Colon (tissue), 2 donors: ENCODE measurements around the gene CMKLR1.

Experiments
- FAIRE-seq: peaks from 2 replicates; lab custom pipeline; 2012; peaks lifted over from hg19 to GRCh38; lab: Jason Lieb, UNC
- donor health status: control.
- donor health status: control.

The CMKLR1 gene

GRCh38 chr12:108361606-108362005 lies 22.5 kb upstream of the CMKLR1 start:
- no peak for FAIRE-seq

- no peak for FAIRE-seq
Measured at GRCh38 chr12:108360487-108360886, 21.4 kb upstream of the CMKLR1 start.

GRCh38 chr12:108360057-108360456 lies 20.9 kb upstream of the CMKLR1 start:
- FAIRE-seq = no peak

- no peak for FAIRE-seq
Measured at GRCh38 chr12:108358580-108358965, 19.5 kb upstream of the CMKLR1 start.

- no peak for FAIRE-seq
Measured at GRCh38 chr12:108357834-108358579, 18.9 kb upstream of the CMKLR1 start.

- FAIRE-seq = no peak
Measured at GRCh38 chr12:108356835-108357806, 18.0 kb upstream of the CMKLR1 start.

GRCh38 chr12:108355069-108355468 lies 16.0 kb upstream of the CMKLR1 start:
- FAIRE-seq = no peak

- FAIRE-seq = no peak
Measured at GRCh38 chr12:108352591-108352990, 13.5 kb upstream of the CMKLR1 start.

GRCh38 chr12:108350511-108350910 lies 11.4 kb upstream of the CMKLR1 start:
- no peak for FAIRE-seq

- no peak for FAIRE-seq
Measured at GRCh38 chr12:108349278-108349688, 10.2 kb upstream of the CMKLR1 start.

- no peak for FAIRE-seq
Measured at GRCh38 chr12:108348842-108349241, 9.7 kb upstream of the CMKLR1 start.

- no peak for FAIRE-seq
Measured at GRCh38 chr12:108346727-108347710, 7.9 kb upstream of the CMKLR1 start.

- no peak for FAIRE-seq
Measured at GRCh38 chr12:108345716-108346633, 6.9 kb upstream of the CMKLR1 start.

- FAIRE-seq = no peak
Measured at GRCh38 chr12:108342985-108343384, 3.9 kb upstream of the CMKLR1 start.

- FAIRE-seq = no peak
Measured at GRCh38 chr12:108341854-108342847, 3.0 kb upstream of the CMKLR1 start.

GRCh38 chr12:108341356-108341755 lies 2.2 kb upstream of the CMKLR1 start:
- no peak for FAIRE-seq

- FAIRE-seq = no peak
Measured at GRCh38 chr12:108340037-108340436, 926 bp upstream of the CMKLR1 start.

- FAIRE-seq = no peak
Measured at GRCh38 chr12:108337235-108338223, 1.6 kb downstream of the CMKLR1 start.
